ENCODE measurements around the gene KDM5A. TPM values are rescaled to one million over a fixed set of nuclear protein-coding genes. Genes with fewer than 3 reads are reported as not detected.
"Not testable (repeated sequence)": the region's sequence is repeated elsewhere in the genome, so short reads cannot be mapped to it uniquely, and the experiment has no call there.

Gene KDM5A
- total and polyA plus RNA-seq, 10 donors, result 4.9 to 131 (median 79.3) TPM

DNA sequence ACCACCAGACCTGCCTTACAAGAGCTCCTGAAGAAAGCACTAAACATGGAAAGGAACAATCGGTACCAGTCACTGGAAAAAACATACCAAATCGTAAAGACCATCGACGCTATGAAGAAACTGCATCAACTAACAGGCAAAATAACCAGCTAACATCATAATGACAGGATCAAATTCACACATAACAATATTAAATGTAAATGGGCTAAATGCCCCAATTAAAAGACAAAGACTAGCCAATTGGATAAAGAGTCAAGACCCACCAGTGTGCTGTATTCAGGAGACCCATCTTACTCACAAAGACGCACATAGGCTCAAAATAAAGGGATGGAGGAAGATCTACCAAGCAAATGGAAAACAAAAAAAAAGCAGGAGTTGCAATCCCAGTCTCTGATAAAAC lies 89.6 kb downstream of the KDM5A start:
- 83 to 99% (median 87%) methylated on average over 5 of the region's 5 CpGs for WGBS, 5 donors
- H3K27ac ChIP-seq; intact Hi-C loops (cut with DNase I; ENCODE audit: low total_unique reads); DNase-seq; H3K4me3 ChIP-seq; H3K4me1 ChIP-seq; H3K27me3 ChIP-seq (replicated peaks in 1 of 7): not testable (repeated sequence)
- peaks cover 10 to 98% (median 67%) of the 10 kb centered on the region in 6 donors for H3K36me3 ChIP-seq
- peaks cover 0 to 25% (median 8%) of the 10 kb centered on the region in 8 donors for H3K9me3 ChIP-seq

GRCh38 chr12:298059-298458 lies 91.1 kb downstream of the KDM5A start:
- intact Hi-C loops (cut with DNase I; ENCODE audit: low total_unique reads); H3K4me3 ChIP-seq; H3K4me1 ChIP-seq; H3K27ac ChIP-seq; H3K27me3 ChIP-seq (replicated peaks in 1 of 7): not testable (repeated sequence)
- WGBS, 5 donors, result 82 to 90% (median 88%) methylated on average over 7 to 8 of the region's 8 CpGs
- H3K9me3 ChIP-seq, result peaks cover 0 to 25% (median 8%) of the 10 kb centered on the region in 8 donors
- DNase-seq, result peak; percentile 69
- peaks cover 6 to 98% (median 69%) of the 10 kb centered on the region in 6 donors for H3K36me3 ChIP-seq

DNA sequence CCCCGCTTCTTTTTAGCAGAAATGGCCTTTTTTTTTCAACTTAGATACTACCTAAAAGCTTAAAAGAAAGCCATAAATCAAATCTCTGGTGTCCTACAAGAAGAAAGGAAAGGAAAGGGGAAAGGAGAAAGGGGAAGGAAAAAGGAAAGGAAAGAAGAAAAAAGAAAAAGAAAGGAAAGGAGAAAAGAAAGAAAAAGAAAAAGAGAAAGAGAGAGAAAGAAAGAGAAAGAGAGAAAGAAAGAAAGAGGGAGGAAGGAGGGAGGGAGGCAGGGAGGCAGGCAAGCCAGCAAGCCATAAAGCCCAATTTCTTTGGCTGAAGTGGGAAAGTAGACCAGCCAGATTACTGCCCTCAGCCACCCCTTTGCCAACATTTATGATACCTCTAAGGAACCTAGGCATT lies 94.0 kb downstream of the KDM5A start:
- Histone ChIP-seq H3K36me3 (peaks cover 8 to 100% (median 82%) of the 10 kb centered on the region in 6 donors), H3K27me3 (replicated peaks in 1 of 7) (no peaks in the 10 kb centered on the region), H3K4me3 (no peak overlapping the region), H3K9me3 (peaks cover 0 to 12% (median 4%) of the 10 kb centered on the region in 8 donors), H3K4me1 (no peaks in the 10 kb centered on the region), H3K27ac (no peak overlapping the region)
- DNase-seq, result no peak
- TF ChIP-seq POLR2A (IDR thresholded peaks at IDR 0.05) (no peak), POLR2AphosphoS5 (IDR thresholded peaks at IDR 0.05) (no peak)
- TF ChIP-seq, protein P1, sequence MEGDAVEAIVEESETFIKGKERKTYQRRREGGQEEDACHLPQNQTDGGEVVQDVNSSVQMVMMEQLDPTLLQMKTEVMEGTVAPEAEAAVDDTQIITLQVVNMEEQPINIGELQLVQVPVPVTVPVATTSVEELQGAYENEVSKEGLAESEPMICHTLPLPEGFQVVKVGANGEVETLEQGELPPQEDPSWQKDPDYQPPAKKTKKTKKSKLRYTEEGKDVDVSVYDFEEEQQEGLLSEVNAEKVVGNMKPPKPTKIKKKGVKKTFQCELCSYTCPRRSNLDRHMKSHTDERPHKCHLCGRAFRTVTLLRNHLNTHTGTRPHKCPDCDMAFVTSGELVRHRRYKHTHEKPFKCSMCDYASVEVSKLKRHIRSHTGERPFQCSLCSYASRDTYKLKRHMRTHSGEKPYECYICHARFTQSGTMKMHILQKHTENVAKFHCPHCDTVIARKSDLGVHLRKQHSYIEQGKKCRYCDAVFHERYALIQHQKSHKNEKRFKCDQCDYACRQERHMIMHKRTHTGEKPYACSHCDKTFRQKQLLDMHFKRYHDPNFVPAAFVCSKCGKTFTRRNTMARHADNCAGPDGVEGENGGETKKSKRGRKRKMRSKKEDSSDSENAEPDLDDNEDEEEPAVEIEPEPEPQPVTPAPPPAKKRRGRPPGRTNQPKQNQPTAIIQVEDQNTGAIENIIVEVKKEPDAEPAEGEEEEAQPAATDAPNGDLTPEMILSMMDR (IDR thresholded peaks at IDR 0.05 in 8 of 11, conservative IDR thresholded peaks at IDR 0.05 in 3 of 11), result no peak
- intact Hi-C loops (cut with DNase I; ENCODE audit: low total_unique reads), result no loop called here
- WGBS, 5 donors, result 94 to 100% (median 98%) methylated on average over 1 of the region's 1 CpG

GRCh38 chr12:293199-293598 lies 95.9 kb downstream of the KDM5A start:
- 79 to 89% (median 88%) methylated on average over 5 of the region's 5 CpGs for WGBS, 5 donors
- Histone ChIP-seq H3K36me3 (peaks cover 8 to 99% (median 77%) of the 10 kb centered on the region in 6 donors), H3K9me3 (no peaks in the 10 kb centered on the region), H3K27me3 (replicated peaks in 1 of 7) (no peaks in the 10 kb centered on the region), H3K4me3 (no peak overlapping the region), H3K4me1 (peaks cover 0 to 8% (median 1%) of the 10 kb centered on the region in 6 donors), H3K27ac (no peak overlapping the region)
- no peak for DNase-seq
- TF ChIP-seq POLR2A (IDR thresholded peaks at IDR 0.05) (no peak), POLR2AphosphoS5 (IDR thresholded peaks at IDR 0.05) (no peak)
- TF ChIP-seq, protein P1 (IDR thresholded peaks at IDR 0.05 in 8 of 11, conservative IDR thresholded peaks at IDR 0.05 in 3 of 11), result no peak
- intact Hi-C loops (cut with DNase I; ENCODE audit: low total_unique reads), result no loop called here

DNA sequence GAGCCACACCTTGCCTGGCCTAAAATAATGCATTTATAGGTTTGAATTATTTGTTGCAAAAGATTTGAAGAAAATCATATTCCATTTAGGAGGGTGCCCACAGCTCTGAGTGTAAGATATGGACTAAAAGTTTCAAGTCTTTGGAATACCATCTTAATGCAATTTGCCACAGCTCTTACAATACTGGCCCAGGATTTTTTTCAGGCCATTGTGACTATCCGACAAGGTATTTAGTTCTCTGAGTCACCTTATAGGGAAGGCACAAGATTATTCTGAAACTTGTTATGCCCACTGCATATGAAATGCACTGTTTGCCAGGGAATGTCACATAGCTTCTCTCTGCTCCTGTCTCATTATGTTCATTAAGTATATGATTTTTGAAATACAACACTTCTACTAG lies 96.9 kb downstream of the KDM5A start:
- H3K9me3 ChIP-seq, result no peaks in the 10 kb centered on the region
- no peaks in the 10 kb centered on the region for H3K27me3 ChIP-seq (replicated peaks in 1 of 7)
- 94 to 100% (median 100%) methylated on average over 1 of the region's 1 CpG for WGBS, 5 donors
- no peak overlapping the region for H3K27ac ChIP-seq
- no peak overlapping the region for H3K4me3 ChIP-seq
- H3K36me3 ChIP-seq, result peaks cover 8 to 98% (median 68%) of the 10 kb centered on the region in 6 donors
- no peak for TF ChIP-seq POLR2AphosphoS5 (IDR thresholded peaks at IDR 0.05)
- no peak for TF ChIP-seq POLR2A (IDR thresholded peaks at IDR 0.05)
- TF ChIP-seq, protein P1 (IDR thresholded peaks at IDR 0.05 in 8 of 11, conservative IDR thresholded peaks at IDR 0.05 in 3 of 11), result no peak
- intact Hi-C loops (cut with DNase I; ENCODE audit: low total_unique reads), result no loop called here
- peaks cover 0 to 16% (median 1%) of the 10 kb centered on the region in 6 donors for H3K4me1 ChIP-seq
- DNase-seq, result no peak

Data from spleen (tissue), 11 donors.